ENCODE data around the gene HTRA2.

- TF ChIP-seq CTCF (IDR thresholded peaks at IDR 0.05; ENCODE audit: insufficient read depth, low read length, poor library complexity, severe bottlenecking) (no peak), EZH2phosphoT487 (conservative IDR thresholded peaks at IDR 0.05; ENCODE audit: low read length) (no peak)
Measured at GRCh38 chr2:74528600-74529356, 955 bp upstream of the HTRA2 start.
